ENCODE measurements around the gene SAMSN1.
A peak's percentile ranks its signal among the peaks of the same experiment; 100 is the strongest.
"Not testable (repeated sequence)": the region's sequence is repeated elsewhere in the genome, so short reads cannot be mapped to it uniquely, and the experiment has no call there.

Gene SAMSN1

GRCh38 chr21:14547834-14548513 is 1.9 kb upstream of the SAMSN1 start:
- Histone ChIP-seq H3K9me3 (ENCODE audit: low read length) (no peaks in the 10 kb centered on the region), H3K9me2 (ENCODE audit: low read depth, low read length) (no peaks in the 10 kb centered on the region), H3F3A (ENCODE audit: insufficient read depth, low read length) (no peaks in the 10 kb centered on the region), H4K20me1 (ENCODE audit: insufficient read depth, low read length) (no peaks in the 10 kb centered on the region), H3K27me3 (ENCODE audit: insufficient read depth, low read length) (no peaks in the 10 kb centered on the region), H3K36me3 (ENCODE audit: insufficient read depth, low read length) (no peaks in the 10 kb centered on the region), H3K27ac (ENCODE audit: low read depth, low read length, poor library complexity, severe bottlenecking) (no peak overlapping the region), H3K79me2 (ENCODE audit: insufficient read depth, low read length) (peaks cover 28% of the 10 kb centered on the region), H3K4me1 (ENCODE audit: insufficient read depth, low read length, severe bottlenecking) (peaks cover 54% of the 10 kb centered on the region), H3K4me3 (ENCODE audit: low read depth, low read length, poor library complexity, severe bottlenecking) (no peak overlapping the region), H2AFZ (ENCODE audit: low read length) (0 out of 2 replicates have a peak overlapping the region, but pooled peaks have one; percentile 29), H3K9ac (ENCODE audit: low read length) (no peak overlapping the region), H3K4me2 (ENCODE audit: low read length) (no peak overlapping the region)
- TF ChIP-seq CTCF (IDR thresholded peaks at IDR 0.05; ENCODE audit: low read length) (no peak), EZH2 (IDR thresholded peaks at IDR 0.05; ENCODE audit: borderline replicate concordance, low read length) (no peak)

- Histone ChIP-seq H3K79me2 (ENCODE audit: insufficient read depth, low read length) (peaks cover 35% of the 10 kb centered on the region), H3K4me1 (ENCODE audit: insufficient read depth, low read length, severe bottlenecking) (peaks cover 67% of the 10 kb centered on the region)
- not testable (repeated sequence) for H4K20me1 ChIP-seq (ENCODE audit: insufficient read depth, low read length); H3K9me2 ChIP-seq (ENCODE audit: low read depth, low read length); H3K36me3 ChIP-seq (ENCODE audit: insufficient read depth, low read length); H3K27ac ChIP-seq (ENCODE audit: low read depth, low read length, poor library complexity, severe bottlenecking); H3K9me3 ChIP-seq (ENCODE audit: low read length); H2AFZ ChIP-seq (ENCODE audit: low read length); H3K9ac ChIP-seq (ENCODE audit: low read length); H3K27me3 ChIP-seq (ENCODE audit: insufficient read depth, low read length); H3F3A ChIP-seq (ENCODE audit: insufficient read depth, low read length); H3K4me3 ChIP-seq (ENCODE audit: low read depth, low read length, poor library complexity, severe bottlenecking); H3K4me2 ChIP-seq (ENCODE audit: low read length)
These were observed 604 bp upstream of the SAMSN1 start for GRCh38 chr21:14546719-14547118.

GRCh38 chr21:14543983-14544382 is 2.1 kb downstream of the SAMSN1 start:
- no peaks in the 10 kb centered on the region for H4K20me1 ChIP-seq (ENCODE audit: insufficient read depth, low read length)
- H3K4me2 ChIP-seq (ENCODE audit: low read length) = peak overlapping the region; percentile 86
- peak overlapping the region; percentile 36 for H3K27ac ChIP-seq (ENCODE audit: low read depth, low read length, poor library complexity, severe bottlenecking)
- no peaks in the 10 kb centered on the region for H3F3A ChIP-seq (ENCODE audit: insufficient read depth, low read length)
- H3K4me1 ChIP-seq (ENCODE audit: insufficient read depth, low read length, severe bottlenecking) = peaks cover 68% of the 10 kb centered on the region
- TF ChIP-seq EZH2 (IDR thresholded peaks at IDR 0.05; ENCODE audit: borderline replicate concordance, low read length) (no peak), CTCF (IDR thresholded peaks at IDR 0.05; ENCODE audit: low read length) (no peak)
- peaks cover 40% of the 10 kb centered on the region for H3K79me2 ChIP-seq (ENCODE audit: insufficient read depth, low read length)
- no peaks in the 10 kb centered on the region for H3K9me2 ChIP-seq (ENCODE audit: low read depth, low read length)
- H3K9me3 ChIP-seq (ENCODE audit: low read length) = no peaks in the 10 kb centered on the region
- H3K9ac ChIP-seq (ENCODE audit: low read length) = peak overlapping the region; percentile 69; the same call in 1 of the 2 replicates
- H3K4me3 ChIP-seq (ENCODE audit: low read depth, low read length, poor library complexity, severe bottlenecking) = peak overlapping the region; percentile 66
- H3K36me3 ChIP-seq (ENCODE audit: insufficient read depth, low read length) = no peaks in the 10 kb centered on the region
- H2AFZ ChIP-seq (ENCODE audit: low read length) = no peak overlapping the region
- H3K27me3 ChIP-seq (ENCODE audit: insufficient read depth, low read length) = no peaks in the 10 kb centered on the region

GRCh38 chr21:14542638-14543037 is 3.5 kb downstream of the SAMSN1 start:
- Histone ChIP-seq H3K4me1 (ENCODE audit: insufficient read depth, low read length, severe bottlenecking) (peaks cover 54% of the 10 kb centered on the region), H3K9me3 (ENCODE audit: low read length) (no peaks in the 10 kb centered on the region), H3F3A (ENCODE audit: insufficient read depth, low read length) (no peaks in the 10 kb centered on the region), H3K9me2 (ENCODE audit: low read depth, low read length) (no peaks in the 10 kb centered on the region), H3K4me2 (ENCODE audit: low read length) (peak overlapping the region; percentile 63), H3K79me2 (ENCODE audit: insufficient read depth, low read length) (peaks cover 40% of the 10 kb centered on the region), H3K9ac (ENCODE audit: low read length) (peak overlapping the region; percentile 28), H2AFZ (ENCODE audit: low read length) (no peak overlapping the region), H3K27ac (ENCODE audit: low read depth, low read length, poor library complexity, severe bottlenecking) (peak overlapping the region; percentile 28), H4K20me1 (ENCODE audit: insufficient read depth, low read length) (no peaks in the 10 kb centered on the region), H3K4me3 (ENCODE audit: low read depth, low read length, poor library complexity, severe bottlenecking) (peak overlapping the region; percentile 43), H3K36me3 (ENCODE audit: insufficient read depth, low read length) (no peaks in the 10 kb centered on the region), H3K27me3 (ENCODE audit: insufficient read depth, low read length) (no peaks in the 10 kb centered on the region)
- no peak for TF ChIP-seq CTCF (IDR thresholded peaks at IDR 0.05; ENCODE audit: low read length)
- TF ChIP-seq EZH2 (IDR thresholded peaks at IDR 0.05; ENCODE audit: borderline replicate concordance, low read length) = no peak

All from OCI-LY1 (cell line).